Posterior cingulate gyrus (tissue), 11 donors: ENCODE data around the gene SHROOM1.

Experiments
- DNase-seq, 10 donors: peaks; one replicate each; pipeline versions ENCODE4 v3.0.0 to v3.0.0-alpha.2; 2020 to 2021; ENCODE audit warnings: mixed read lengths in 3 of 10
- intact Hi-C: fragments of 100-400 bp; cut with DNase I; formaldehyde crosslinking; loops from one replicate; pipeline ENCODE4 v1.15.1; 2023

The SHROOM1 gene

DNA sequence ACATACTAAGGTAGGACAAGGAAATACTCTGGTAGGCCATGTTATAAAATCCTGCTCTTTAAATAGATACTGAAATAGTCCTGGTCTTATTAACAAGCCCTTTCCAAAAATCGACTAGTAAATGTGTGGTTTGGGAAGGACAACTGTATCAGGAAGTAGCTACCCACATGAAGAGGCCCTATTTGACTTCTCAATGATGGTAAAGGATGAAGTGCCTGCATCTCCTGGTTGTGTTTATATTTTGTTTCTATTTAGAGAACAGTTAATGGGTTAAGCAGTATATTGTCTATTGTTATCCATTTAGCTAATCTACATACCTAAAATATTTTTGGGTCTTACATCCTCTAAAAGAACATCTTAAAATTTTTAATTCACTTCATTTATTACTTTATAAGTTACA, 23.3 kb upstream of the SHROOM1 start:
- intact Hi-C loops, result no loop called here
- DNase-seq, result no peak

- DNase-seq, result no peak
- intact Hi-C loops, result no loop called here
Observed at GRCh38 chr5:132853323-132853722, 22.9 kb upstream of the SHROOM1 start.

DNA sequence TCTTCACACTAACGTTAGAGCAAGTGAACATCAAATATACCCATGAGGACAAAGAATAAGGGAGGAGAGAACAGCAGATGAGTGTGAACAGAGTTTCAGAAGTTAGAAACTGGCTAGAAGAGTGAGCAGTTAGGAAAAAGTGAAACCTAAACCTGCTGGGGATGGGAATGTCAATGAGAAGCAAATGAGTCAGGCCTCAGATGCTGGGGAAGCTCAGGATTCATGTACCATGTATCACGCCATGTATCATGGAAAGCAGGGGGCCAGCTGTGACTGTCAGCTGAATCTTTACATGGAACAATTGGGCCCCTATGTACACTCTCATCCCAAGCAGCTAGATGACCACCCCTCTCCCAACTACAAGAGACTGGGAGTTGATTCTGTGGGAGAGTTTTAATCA, 19.6 kb upstream of the SHROOM1 start:
- intact Hi-C loops, result no loop called here
- DNase-seq, result no peak

GRCh38 chr5:132849347-132849746, 18.9 kb upstream of the SHROOM1 start:
- DNase-seq, result no peak
- intact Hi-C loops, result no loop called here

DNA sequence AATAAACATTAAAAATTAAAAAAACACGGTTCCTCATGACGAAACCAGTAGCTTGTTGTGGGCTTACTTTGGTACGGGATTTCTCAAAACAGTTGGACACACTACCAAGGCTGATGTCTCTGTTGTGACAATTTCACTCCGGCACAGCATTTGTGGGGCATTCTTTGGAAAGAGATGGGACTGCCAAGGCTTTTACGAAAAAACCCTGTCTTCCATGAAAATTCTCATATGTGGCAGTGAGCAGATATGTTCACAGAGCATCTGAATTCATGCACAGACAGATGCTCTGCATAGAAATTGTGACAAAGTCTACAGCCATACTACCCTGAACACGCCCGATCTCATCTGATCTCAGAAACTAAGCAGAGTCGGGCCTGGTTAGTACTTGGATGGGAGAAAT, 17.8 kb upstream of the SHROOM1 start:
- DNase-seq, result no peak
- intact Hi-C loops, result no loop called here

- intact Hi-C loops, result no loop called here
- DNase-seq, result no peak
Observed at GRCh38 chr5:132841305-132841704, 10.9 kb upstream of the SHROOM1 start.

DNA sequence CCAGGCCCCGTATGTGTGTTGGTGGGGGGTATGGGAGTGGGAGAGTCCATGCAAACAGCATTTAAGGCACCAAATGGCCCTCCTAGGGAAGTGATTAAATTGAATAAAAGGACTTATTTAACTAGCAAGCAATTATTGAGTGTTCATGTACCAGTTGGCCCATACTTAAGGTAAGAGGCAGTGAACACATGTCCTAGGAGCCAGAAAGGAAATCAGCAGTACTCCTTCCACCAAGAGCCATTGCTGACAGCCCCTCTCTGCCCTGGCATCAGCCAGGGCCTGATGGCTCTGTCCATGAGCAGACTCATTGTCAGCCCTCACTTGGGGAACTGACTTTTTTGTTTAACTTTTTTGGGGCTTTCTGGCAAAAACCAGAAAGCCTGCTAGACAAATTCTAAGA, 10.4 kb upstream of the SHROOM1 start:
- intact Hi-C loops, result no loop called here
- no peak for DNase-seq

DNA sequence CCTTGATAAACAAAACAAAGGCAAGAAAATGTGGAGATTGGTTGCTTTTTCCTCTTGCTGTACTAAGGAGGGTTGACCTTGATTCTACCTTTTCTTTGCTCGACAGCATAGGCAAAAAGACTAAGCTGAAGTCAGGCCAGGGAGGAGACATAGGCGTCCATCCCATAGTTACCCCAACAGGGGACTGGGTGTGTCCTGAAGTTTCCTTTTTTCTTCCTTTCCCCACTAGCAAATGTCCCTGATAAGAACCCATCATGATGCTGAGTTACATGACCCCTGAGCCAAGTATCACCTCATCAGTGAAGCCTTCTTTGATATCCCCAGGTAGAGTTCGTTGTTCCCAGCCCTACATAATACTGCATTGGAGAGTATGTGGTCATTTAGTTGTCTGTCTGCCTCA, 9.9 kb upstream of the SHROOM1 start:
- intact Hi-C loops, result no loop called here
- no peak for DNase-seq

DNA sequence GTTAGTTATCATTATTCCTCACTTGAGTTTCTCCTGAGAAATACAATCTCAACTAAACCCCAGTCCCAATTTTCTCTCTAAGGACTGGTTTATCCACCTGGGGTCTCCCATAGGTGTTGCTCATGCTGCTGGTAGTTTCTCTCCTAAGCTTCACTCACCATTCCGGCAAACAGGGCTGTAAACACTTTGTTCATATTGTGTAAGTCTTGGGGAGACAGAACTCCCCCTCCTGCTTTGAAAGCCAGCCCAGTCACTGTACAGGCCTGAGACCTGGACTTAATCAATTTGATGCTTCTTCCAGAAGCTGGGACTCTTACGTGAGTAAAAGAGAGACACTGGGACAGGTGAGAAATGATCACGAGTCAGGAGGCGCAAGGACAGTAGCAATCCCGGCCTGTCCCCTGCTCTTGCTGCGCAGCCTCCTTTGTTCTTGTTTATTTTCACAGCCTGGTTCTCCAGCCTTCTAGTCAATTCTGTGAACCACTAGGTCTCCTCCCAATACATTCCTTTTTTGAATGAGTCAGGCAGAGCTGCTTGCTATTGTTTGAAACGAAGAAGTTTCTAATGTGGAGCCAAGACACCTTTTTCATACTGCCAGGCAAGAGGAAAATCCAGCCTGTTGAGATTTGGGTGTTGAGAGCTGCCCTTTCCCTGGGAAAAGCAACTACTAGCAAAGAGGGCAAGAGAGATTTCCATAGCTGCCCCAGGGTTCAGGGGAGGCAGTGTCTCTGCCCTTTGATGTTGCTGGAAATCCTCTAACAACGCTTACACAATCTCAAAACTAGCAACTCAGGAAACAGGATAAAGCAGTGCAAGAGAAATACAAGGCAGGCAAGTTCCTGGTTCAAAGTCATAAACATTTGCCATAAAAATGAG, 9.2 kb upstream of the SHROOM1 start:
- DNase-seq, result no peak
- intact Hi-C loops, result loop anchor here (10.0 kb wide), 1 partner anchor 125 kb away; the partner anchor contains the start of gene AFF4

DNA sequence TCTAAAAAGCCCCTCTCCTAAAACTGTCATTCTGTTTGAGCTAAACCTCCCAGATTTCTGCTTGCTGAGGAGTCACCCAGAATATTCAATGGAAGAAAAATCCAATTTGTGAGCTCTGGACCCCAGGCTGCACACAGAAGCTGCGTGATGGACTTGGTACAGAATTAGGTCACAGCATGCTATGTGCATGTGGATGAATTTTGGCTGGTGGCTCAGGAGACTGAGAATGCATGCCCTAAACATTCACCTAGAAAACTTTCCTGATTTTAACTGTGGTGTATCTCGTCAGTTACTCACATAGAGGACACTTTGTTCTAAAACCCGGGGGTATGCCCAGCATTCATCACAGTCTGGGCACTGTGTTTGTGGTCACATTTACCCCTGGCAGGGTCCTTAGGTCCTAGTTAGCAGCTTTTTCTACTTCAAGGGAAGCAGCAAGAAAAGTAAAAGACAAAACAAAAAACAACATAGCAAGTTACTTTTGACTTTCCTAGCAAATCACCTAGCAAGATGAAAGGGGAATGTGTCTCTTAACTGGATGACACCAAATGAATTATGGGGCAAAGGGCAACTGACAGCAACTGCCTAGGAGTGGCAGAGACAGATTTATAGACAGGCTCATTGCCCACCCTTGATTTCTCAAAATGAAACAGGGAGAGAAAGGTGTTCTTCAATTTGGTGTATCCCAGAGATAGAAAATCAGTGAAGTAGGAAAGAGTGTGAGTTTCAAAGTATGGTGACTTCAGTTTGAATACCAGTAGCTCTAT, 8.3 kb upstream of the SHROOM1 start:
- no peak for DNase-seq
- intact Hi-C loops, result loop anchor here (10.0 kb wide), 1 partner anchor 126 kb away; the partner anchor contains the start of gene AFF4

- DNase-seq, result no peak
Observed at GRCh38 chr5:132837868-132838267, 7.4 kb upstream of the SHROOM1 start.

DNA sequence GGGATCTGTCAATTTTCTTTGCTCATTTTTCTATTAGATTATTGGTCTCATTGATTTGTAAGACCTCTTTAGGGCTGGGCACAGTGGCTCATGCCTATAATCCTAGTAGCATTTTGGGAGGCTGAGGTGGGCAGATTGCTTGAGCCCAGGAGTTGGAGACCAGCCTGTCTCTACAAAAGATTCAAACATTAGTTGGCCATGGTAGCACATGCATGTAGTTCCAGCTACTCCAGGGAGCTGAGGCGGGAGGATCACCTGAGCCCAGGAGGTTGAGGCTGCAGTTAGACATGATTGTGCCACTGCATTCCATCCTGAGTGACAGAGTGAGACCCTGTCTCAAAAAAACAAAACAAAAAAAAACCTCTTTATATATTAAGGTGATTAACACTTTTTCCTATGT, 6.4 kb upstream of the SHROOM1 start:
- intact Hi-C loops, result loop anchor here (10.0 kb wide), 1 partner anchor 128 kb away; the partner anchor contains the start of gene AFF4
- no peak for DNase-seq

More at GRCh38 chr5:132837868-132838267, 7.4 kb upstream of the SHROOM1 start:
- intact Hi-C loops, result loop anchor here (10.0 kb wide), 1 partner anchor 127 kb away; the partner anchor contains the start of gene AFF4

DNA sequence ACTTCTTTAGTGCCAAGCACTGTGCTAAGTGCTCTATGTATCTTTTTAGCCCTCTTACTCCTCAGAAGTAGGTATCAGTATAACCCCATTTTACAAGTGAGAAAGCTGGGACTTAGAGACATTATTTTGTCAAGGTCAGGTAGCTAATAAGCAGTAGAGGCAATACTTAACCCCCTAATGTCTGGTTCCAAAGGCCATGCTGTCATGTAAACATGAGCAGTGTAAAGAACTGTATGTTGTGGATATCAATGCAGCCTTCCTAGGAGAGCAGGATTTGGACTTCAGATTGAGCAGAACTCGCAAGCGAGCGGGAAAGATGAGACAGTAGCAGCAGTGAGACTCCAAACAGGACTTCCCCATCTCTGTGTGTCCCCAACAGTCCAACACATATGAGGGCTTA, 3.6 kb upstream of the SHROOM1 start:
- no peak for DNase-seq
- intact Hi-C loops, result loop anchor here (5.0 to 10.0 kb wide), 3 partner anchors 33 to 131 kb away; partner anchors contain the start of genes AFF4, GDF9 and UQCRQ

GRCh38 chr5:132832612-132833011, 2.2 kb upstream of the SHROOM1 start:
- intact Hi-C loops, result loop anchor here (5.0 to 10.0 kb wide), 3 partner anchors 35 to 132 kb away; partner anchors contain the start of genes AFF4, GDF9 and UQCRQ
- no peak for DNase-seq

- intact Hi-C loops, result loop anchor here (5.0 to 10.0 kb wide), 3 partner anchors 36 to 134 kb away; partner anchors contain the start of genes AFF4, GDF9 and UQCRQ
- DNase-seq, result peak in 1 of 10 donors; percentile 59
Observed at GRCh38 chr5:132831095-132831860, 831 bp upstream of the SHROOM1 start.

- DNase-seq, result peak; percentile 62 to 97 (median 72)
- intact Hi-C loops, result loop anchor here (5.0 to 10.0 kb wide), 3 partner anchors 37 to 135 kb away; partner anchors contain the start of genes AFF4, GDF9 and UQCRQ
Observed at GRCh38 chr5:132829742-132830435, 558 bp downstream of the SHROOM1 start.

GRCh38 chr5:132828846-132829494, 1.5 kb downstream of the SHROOM1 start:
- intact Hi-C loops, result no loop called here
- peak in 1 of 10 donors; percentile 44 for DNase-seq

- intact Hi-C loops, result no loop called here
- no peak for DNase-seq
Observed at GRCh38 chr5:132827943-132828673, 2.3 kb downstream of the SHROOM1 start.
